ENCODE measurements around the gene GTF2H3. TPM values are rescaled to one million over a fixed set of nuclear protein-coding genes. Genes with fewer than 3 reads are reported as not detected.

The GTF2H3 gene
- total and polyA plus RNA-seq, 9 of the 15 experiments (the other 6 are each of a cell fraction or from before 2014, with no cell fraction given), result 22.7 to 99.7 (median 49.6) TPM

- Histone ChIP-seq H3K79me2 (ENCODE audit: control insufficient read depth, insufficient read depth, low read length) (no peaks in the 10 kb centered on the region), H3K27me3 (ENCODE audit: control insufficient read depth in 2 of 2, insufficient read depth in 2 of 2, low read length in 2 of 2) (no peaks in the 10 kb centered on the region), H3K9me1 (ENCODE audit: control insufficient read depth, insufficient read depth, low read length) (peaks cover 2% of the 10 kb centered on the region), H3K9me3 (replicated peaks; ENCODE audit: control insufficient read depth, insufficient read depth, low read depth, low read length) (no peaks in the 10 kb centered on the region), H3K4me1 (replicated peaks in 1 of 2; ENCODE audit: control insufficient read depth in 2 of 2, insufficient read depth in 2 of 2, low read length in 2 of 2) (no peaks in the 10 kb centered on the region), H4K20me1 (replicated peaks; ENCODE audit: control insufficient read depth, insufficient read depth, low read length) (no peaks in the 10 kb centered on the region), H3K9ac (ENCODE audit: insufficient read depth in 1 of 2, low read depth in 2 of 2, low read length in 2 of 2) (no peak overlapping the region), H3K27ac (ENCODE audit: extremely low read depth, low read depth, low read length) (no peak overlapping the region), H3K4me3 (no peak overlapping the region), H3K4me2 (ENCODE audit: insufficient read depth, low read length) (no peak overlapping the region), H3K36me3 (ENCODE audit: control insufficient read depth, insufficient read depth, low read length) (no peaks in the 10 kb centered on the region; the same call in 2 of the 3 replicates), H2AFZ (ENCODE audit: low read depth, low read length) (no peak overlapping the region)
- TF ChIP-seq RFX7 (CRISPR knock-in tag; IDR thresholded peaks at IDR 0.05) (no peak), DDX20 (tag; IDR thresholded peaks at IDR 0.05; ENCODE audit: low read depth) (no peak), MLX (CRISPR knock-in tag; conservative IDR thresholded peaks at IDR 0.05) (no peak), ZBTB40 (IDR thresholded peaks at IDR 0.05) (peak; percentile 75), ZBTB40 (CRISPR knock-in tag; IDR thresholded peaks at IDR 0.05) (no peak), ZNF239 (CRISPR knock-in tag; IDR thresholded peaks at IDR 0.05) (no peak), RHOXF2B (CRISPR knock-in tag; conservative IDR thresholded peaks at IDR 0.05) (no peak)
- 29% methylated on average over 4 of the region's 4 CpGs for WGBS (ENCODE audit: insufficient coverage, low coverage, missing lambda C conversion rate)
- CTCF ChIA-PET (ENCODE audit: low intra/inter-chr PET ratio), result no interaction called here
- POLR2A ChIA-PET, result no interaction called here
- in situ Hi-C loops (cut with MboI) (no loop called here), intact Hi-C loops (cut with micrococcal nuclease) (no loop called here)
- no peak for FAIRE-seq
- no peak for DNase-seq (ENCODE audit: extremely low read depth in 1 of 4, low spot score in 3 of 4)
- no TSS peak for BruUV-seq (replicated peaks)
- ATAC-seq, result peak; percentile 36; the same call in 1 of the 3 replicates
Observed at GRCh38 chr12:123696646-123697045, 63.0 kb downstream of the GTF2H3 start.

Data from K562 (cell line).